Neural cell (in vitro differentiated cells): ENCODE measurements around the gene TSC22D3. TPM values are rescaled to one million over a fixed set of nuclear protein-coding genes. Genes with fewer than 3 reads are reported as not detected.

Experiments
- H2AFZ ChIP-seq: fragments of 200-600, 300-800 bp; sonication (generic), shearing (Covaris generic); 2 replicates; pipeline ENCODE4 v1.6.0; 2014; ENCODE audit warnings: low read depth, mild to moderate bottlenecking, antibody characterized with exemption, low read length, moderate library complexity
- H3F3A ChIP-seq: fragments of 200-600 bp; shearing (Covaris generic); 2 replicates; pipeline ENCODE4 v1.6.1; 2016; ENCODE audit warnings: mild to moderate bottlenecking, moderate library complexity, mixed read lengths, antibody characterized with exemption, low read length; ENCODE audit not compliant: insufficient read depth, poor library complexity, severe bottlenecking
- H3K27ac ChIP-seq: fragments of 200-600, 300-800 bp; sonication (generic), shearing (Covaris generic); 2 replicates; pipeline ENCODE4 v1.5.1; 2014; ENCODE audit warnings: mild to moderate bottlenecking, low read length, moderate library complexity
- H3K27me3 ChIP-seq: fragments of 300-800, 200-600 bp; sonication (generic), shearing (Covaris generic); 2 replicates; pipeline ENCODE4 v1.6.0; 2014; ENCODE audit warnings: mild to moderate bottlenecking, low read depth, low read length, moderate library complexity; ENCODE audit not compliant: insufficient read depth
- H3K36me3 ChIP-seq: fragments of 300-800, 200-600 bp; sonication (generic), shearing (Covaris generic); 2 replicates; pipeline ENCODE4 v1.5.1; 2014; ENCODE audit warnings: mild to moderate bottlenecking, antibody characterized with exemption, low read length, moderate library complexity; ENCODE audit not compliant: insufficient read depth
- H3K4me2 ChIP-seq: fragments of 300-800, 200-600 bp; sonication (generic), shearing (Covaris generic); 2 replicates; pipeline ENCODE4 v1.6.0; 2014; ENCODE audit warnings: mild to moderate bottlenecking, low read length
- H3K4me3 ChIP-seq: fragments of 300-800, 200-600 bp; sonication (generic), shearing (Covaris generic); 2 replicates; pipeline ENCODE4 v1.5.1; 2014; ENCODE audit warnings: mild to moderate bottlenecking, low read length, moderate library complexity
- H3K79me2 ChIP-seq: fragments of 200-600 bp; shearing (Covaris generic); replicated peaks from 2 replicates; pipeline ENCODE4 v1.6.0; 2014; ENCODE audit warnings: mild to moderate bottlenecking, low read length, moderate library complexity; ENCODE audit not compliant: insufficient read depth
- H3K9ac ChIP-seq: fragments of 300-800, 200-600 bp; sonication (generic), shearing (Covaris generic); 2 replicates; pipeline ENCODE4 v1.6.1; 2016; ENCODE audit warnings: mild to moderate bottlenecking, low read length, mixed read lengths
- H3K9me2 ChIP-seq: fragments of 200-600 bp; shearing (Covaris generic); 2 replicates; pipeline ENCODE4 v1.6.1; 2016; ENCODE audit warnings: mild to moderate bottlenecking, low read length, mixed read lengths; ENCODE audit not compliant: insufficient read depth
- H3K9me3 ChIP-seq: fragments of 200-600, 300-800 bp; sonication (generic), shearing (Covaris generic); 2 replicates; pipeline ENCODE4 v1.6.1; 2016; ENCODE audit warnings: mild to moderate bottlenecking, mixed run types, low read length, moderate library complexity, mixed read lengths
- H4K20me1 ChIP-seq: fragments of 200-600 bp; shearing (Covaris generic); 2 replicates; pipeline ENCODE4 v1.6.1; 2016; ENCODE audit warnings: mild to moderate bottlenecking, mixed run types; ENCODE audit not compliant: insufficient read depth
- CTCF ChIP-seq: fragments of 450-650 bp; IDR thresholded peaks from 2 replicates; pipeline ENCODE4 v1.5.1; 2014; ENCODE audit warnings: antibody characterized with exemption, mild to moderate bottlenecking, moderate library complexity; ENCODE audit not compliant: poor library complexity, severe bottlenecking
- EP300 ChIP-seq: fragments of 450-650 bp; conservative IDR thresholded peaks from 2 replicates; pipeline ENCODE4 v1.6.1; 2014; ENCODE audit warnings: antibody characterized with exemption, mild to moderate bottlenecking, moderate library complexity; ENCODE audit not compliant: poor library complexity, severe bottlenecking
- EZH2 ChIP-seq: fragments of 200-600, 300-800 bp; shearing (Covaris generic), sonication (generic); IDR thresholded peaks from 2 replicates; pipeline ENCODE4 v1.6.1; 2014; ENCODE audit warnings: antibody characterized with exemption, low read length, borderline replicate concordance, mild to moderate bottlenecking; ENCODE audit not compliant: insufficient read depth, poor library complexity, severe bottlenecking
- MXI1 ChIP-seq: fragments of 450-650 bp; conservative IDR thresholded peaks from 2 replicates; pipeline ENCODE4 v1.6.1; 2014; ENCODE audit warnings: antibody characterized with exemption, mild to moderate bottlenecking; ENCODE audit not compliant: poor library complexity, severe bottlenecking
- POLR2AphosphoS5 ChIP-seq: IDR thresholded peaks from 2 replicates; pipeline ENCODE4 v1.6.1; 2012
- RAD21 ChIP-seq: fragments of 450-650 bp; conservative IDR thresholded peaks from 2 replicates; pipeline ENCODE4 v1.6.1; 2014; ENCODE audit warnings: antibody characterized with exemption, mild to moderate bottlenecking, moderate library complexity
- SMC3 ChIP-seq: fragments of 450-650 bp; conservative IDR thresholded peaks from 2 replicates; pipeline ENCODE4 v1.6.1; 2014; ENCODE audit warnings: antibody characterized with exemption, mild to moderate bottlenecking, moderate library complexity; ENCODE audit not compliant: poor library complexity
- TAF1 ChIP-seq: IDR thresholded peaks from 2 replicates; pipeline ENCODE4 v1.6.1; 2012; ENCODE audit warnings: low read depth
- polyA plus RNA-seq: library from polyadenylated mRNA; depleted of rRNA; stranded (reverse); fragments of >200 nt; gene quantifications from 2 replicates; pipeline ENCODE4 v1.2.3, GENCODE V29; 2014
- TF ChIP-seq, protein P1 (sequence below): IDR thresholded peaks from 2 replicates; pipeline ENCODE4 v1.6.1; 2012; ENCODE audit warnings: borderline replicate concordance

TSC22D3 gene
- polyA plus RNA-seq, 1 donor from 2014 or later, result 96.8 TPM

- Histone ChIP-seq H3F3A (no peaks in the 10 kb centered on the region), H3K4me2 (no peak overlapping the region), H3K27me3 (no peaks in the 10 kb centered on the region), H3K79me2 (no peaks in the 10 kb centered on the region), H3K4me3 (no peak overlapping the region), H3K36me3 (no peaks in the 10 kb centered on the region), H3K27ac (no peak overlapping the region), H3K9ac (no peak overlapping the region), H4K20me1 (no peaks in the 10 kb centered on the region), H2AFZ (no peak overlapping the region), H3K9me2 (no peaks in the 10 kb centered on the region), H3K9me3 (no peaks in the 10 kb centered on the region)
- TF ChIP-seq EZH2 (no peak), CTCF (no peak), TAF1 (no peak), SMC3 (no peak), RAD21 (no peak), POLR2AphosphoS5 (no peak), MXI1 (no peak), EP300 (no peak)
- TF ChIP-seq, protein P1, sequence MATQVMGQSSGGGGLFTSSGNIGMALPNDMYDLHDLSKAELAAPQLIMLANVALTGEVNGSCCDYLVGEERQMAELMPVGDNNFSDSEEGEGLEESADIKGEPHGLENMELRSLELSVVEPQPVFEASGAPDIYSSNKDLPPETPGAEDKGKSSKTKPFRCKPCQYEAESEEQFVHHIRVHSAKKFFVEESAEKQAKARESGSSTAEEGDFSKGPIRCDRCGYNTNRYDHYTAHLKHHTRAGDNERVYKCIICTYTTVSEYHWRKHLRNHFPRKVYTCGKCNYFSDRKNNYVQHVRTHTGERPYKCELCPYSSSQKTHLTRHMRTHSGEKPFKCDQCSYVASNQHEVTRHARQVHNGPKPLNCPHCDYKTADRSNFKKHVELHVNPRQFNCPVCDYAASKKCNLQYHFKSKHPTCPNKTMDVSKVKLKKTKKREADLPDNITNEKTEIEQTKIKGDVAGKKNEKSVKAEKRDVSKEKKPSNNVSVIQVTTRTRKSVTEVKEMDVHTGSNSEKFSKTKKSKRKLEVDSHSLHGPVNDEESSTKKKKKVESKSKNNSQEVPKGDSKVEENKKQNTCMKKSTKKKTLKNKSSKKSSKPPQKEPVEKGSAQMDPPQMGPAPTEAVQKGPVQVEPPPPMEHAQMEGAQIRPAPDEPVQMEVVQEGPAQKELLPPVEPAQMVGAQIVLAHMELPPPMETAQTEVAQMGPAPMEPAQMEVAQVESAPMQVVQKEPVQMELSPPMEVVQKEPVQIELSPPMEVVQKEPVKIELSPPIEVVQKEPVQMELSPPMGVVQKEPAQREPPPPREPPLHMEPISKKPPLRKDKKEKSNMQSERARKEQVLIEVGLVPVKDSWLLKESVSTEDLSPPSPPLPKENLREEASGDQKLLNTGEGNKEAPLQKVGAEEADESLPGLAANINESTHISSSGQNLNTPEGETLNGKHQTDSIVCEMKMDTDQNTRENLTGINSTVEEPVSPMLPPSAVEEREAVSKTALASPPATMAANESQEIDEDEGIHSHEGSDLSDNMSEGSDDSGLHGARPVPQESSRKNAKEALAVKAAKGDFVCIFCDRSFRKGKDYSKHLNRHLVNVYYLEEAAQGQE, result no peak
These were observed 93.3 kb downstream of the TSC22D3 start for GRCh38 chrX:107682256-107682655.

DNA sequence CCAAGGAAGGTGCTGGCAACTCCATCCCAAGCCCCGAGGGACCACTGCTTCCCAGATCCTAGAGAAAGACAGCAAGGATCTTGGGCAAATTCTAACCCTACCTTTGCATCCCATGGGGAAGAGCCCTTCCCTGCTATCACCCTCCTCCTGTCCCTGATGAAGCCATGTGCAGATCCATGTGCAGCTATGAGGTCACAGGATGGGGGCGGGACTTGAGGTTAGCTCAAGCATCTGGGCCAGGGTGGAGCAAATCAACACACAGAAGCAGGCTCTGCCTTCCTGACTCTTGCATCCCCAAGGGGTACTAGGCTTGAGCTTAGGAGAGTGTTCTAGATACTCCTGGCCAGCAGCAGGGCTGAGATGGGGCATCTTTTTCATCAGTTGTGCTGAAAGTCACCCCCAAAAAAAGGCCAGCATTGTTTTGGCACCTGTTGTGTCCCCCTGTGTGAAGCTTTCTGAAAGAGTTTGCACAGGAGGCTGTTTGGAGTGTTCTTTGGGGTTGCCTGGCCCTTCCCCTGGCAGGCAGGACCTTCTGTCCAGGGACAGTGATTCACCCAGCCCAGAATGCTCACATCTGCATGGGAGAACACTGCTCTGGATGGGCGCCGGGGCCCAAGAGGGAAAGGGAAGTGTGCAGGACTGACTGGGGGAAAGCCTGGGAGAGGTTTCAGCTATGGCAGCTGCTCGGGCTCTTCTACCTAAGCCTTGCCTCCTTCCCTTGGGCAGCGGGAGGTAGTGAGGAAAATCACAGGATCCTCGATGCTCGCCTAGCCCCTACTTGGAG is 96.4 kb downstream of the TSC22D3 start:
- no peaks in the 10 kb centered on the region for H3K9me3 ChIP-seq
- H3K79me2 ChIP-seq, result no peaks in the 10 kb centered on the region
- no peaks in the 10 kb centered on the region for H3K36me3 ChIP-seq
- H2AFZ ChIP-seq, result no peak overlapping the region
- H3K27me3 ChIP-seq, result no peaks in the 10 kb centered on the region
- H3K27ac ChIP-seq, result no peak overlapping the region
- H3K9me2 ChIP-seq, result no peaks in the 10 kb centered on the region
- H3K9ac ChIP-seq, result no peak overlapping the region
- no peak overlapping the region for H3K4me2 ChIP-seq
- TF ChIP-seq SMC3 (no peak), EZH2 (no peak), RAD21 (no peak), MXI1 (no peak), POLR2AphosphoS5 (no peak)
- TF ChIP-seq, protein P1, result no peak
- no peaks in the 10 kb centered on the region for H3F3A ChIP-seq
- H4K20me1 ChIP-seq, result no peaks in the 10 kb centered on the region
- no peak overlapping the region for H3K4me3 ChIP-seq
